ENCODE results near the gene FSCB. TPM values are rescaled to one million over a fixed set of nuclear protein-coding genes. Genes with fewer than 3 reads are reported as not detected.

Gene FSCB
- total and polyA plus RNA-seq, 2 experiments from 2014 or later: 0.07 TPM; not detected in 1

- peaks cover 6% of the 10 kb centered on the region; the same call in 2 of the 3 replicates for H3K9me3 Mint-ChIP-seq
- ATAC-seq: no peak
- no peaks in the 10 kb centered on the region for H3K27me3 Mint-ChIP-seq (ENCODE audit: insufficient read depth, low read depth, poor library complexity)
Observed at GRCh38 chr14:44494137-44494536, 12.9 kb downstream of the FSCB start.

More at GRCh38 chr14:44494137-44494536, 12.9 kb downstream of the FSCB start:
- H2AFZ ChIP-seq: no peak overlapping the region
- no peaks in the 10 kb centered on the region for H4K20me1 ChIP-seq (replicated peaks; ENCODE audit: insufficient read depth)
- H3F3A ChIP-seq (replicated peaks; ENCODE audit: low read depth): no peaks in the 10 kb centered on the region
- Mint-ChIP-seq H3K27ac (no peak overlapping the region), H3K4me3 (no peak overlapping the region), H3K4me1 (no peaks in the 10 kb centered on the region), H3K36me3 (ENCODE audit: low read depth) (no peaks in the 10 kb centered on the region)
- no peak overlapping the region for H3K4me3 ChIP-seq
- no peaks in the 10 kb centered on the region for H3K9me2 ChIP-seq (ENCODE audit: insufficient read depth)
- H3K79me2 ChIP-seq (replicated peaks; ENCODE audit: insufficient read depth): no peaks in the 10 kb centered on the region
- no peak overlapping the region for H3K4me2 ChIP-seq
- H3K4me1 ChIP-seq (ENCODE audit: insufficient read depth): no peaks in the 10 kb centered on the region
- TF ChIP-seq CTCF (conservative IDR thresholded peaks at IDR 0.05; ENCODE audit: low read depth in 2 of 2): no peak
- no peak for TF ChIP-seq EZH2 (IDR thresholded peaks at IDR 0.05; ENCODE audit: low read depth, unreplicated experiment)
- TF ChIP-seq, protein P1, sequence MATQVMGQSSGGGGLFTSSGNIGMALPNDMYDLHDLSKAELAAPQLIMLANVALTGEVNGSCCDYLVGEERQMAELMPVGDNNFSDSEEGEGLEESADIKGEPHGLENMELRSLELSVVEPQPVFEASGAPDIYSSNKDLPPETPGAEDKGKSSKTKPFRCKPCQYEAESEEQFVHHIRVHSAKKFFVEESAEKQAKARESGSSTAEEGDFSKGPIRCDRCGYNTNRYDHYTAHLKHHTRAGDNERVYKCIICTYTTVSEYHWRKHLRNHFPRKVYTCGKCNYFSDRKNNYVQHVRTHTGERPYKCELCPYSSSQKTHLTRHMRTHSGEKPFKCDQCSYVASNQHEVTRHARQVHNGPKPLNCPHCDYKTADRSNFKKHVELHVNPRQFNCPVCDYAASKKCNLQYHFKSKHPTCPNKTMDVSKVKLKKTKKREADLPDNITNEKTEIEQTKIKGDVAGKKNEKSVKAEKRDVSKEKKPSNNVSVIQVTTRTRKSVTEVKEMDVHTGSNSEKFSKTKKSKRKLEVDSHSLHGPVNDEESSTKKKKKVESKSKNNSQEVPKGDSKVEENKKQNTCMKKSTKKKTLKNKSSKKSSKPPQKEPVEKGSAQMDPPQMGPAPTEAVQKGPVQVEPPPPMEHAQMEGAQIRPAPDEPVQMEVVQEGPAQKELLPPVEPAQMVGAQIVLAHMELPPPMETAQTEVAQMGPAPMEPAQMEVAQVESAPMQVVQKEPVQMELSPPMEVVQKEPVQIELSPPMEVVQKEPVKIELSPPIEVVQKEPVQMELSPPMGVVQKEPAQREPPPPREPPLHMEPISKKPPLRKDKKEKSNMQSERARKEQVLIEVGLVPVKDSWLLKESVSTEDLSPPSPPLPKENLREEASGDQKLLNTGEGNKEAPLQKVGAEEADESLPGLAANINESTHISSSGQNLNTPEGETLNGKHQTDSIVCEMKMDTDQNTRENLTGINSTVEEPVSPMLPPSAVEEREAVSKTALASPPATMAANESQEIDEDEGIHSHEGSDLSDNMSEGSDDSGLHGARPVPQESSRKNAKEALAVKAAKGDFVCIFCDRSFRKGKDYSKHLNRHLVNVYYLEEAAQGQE (IDR thresholded peaks at IDR 0.05; ENCODE audit: unreplicated experiment): no peak
- no peak for TF ChIP-seq ZNF331 (CRISPR knock-in tag; IDR thresholded peaks at IDR 0.05; ENCODE audit: low read depth)
- TF ChIP-seq POLR2AphosphoS5 (IDR thresholded peaks at IDR 0.05; ENCODE audit: low read depth): no peak
- TF ChIP-seq, protein P2, sequence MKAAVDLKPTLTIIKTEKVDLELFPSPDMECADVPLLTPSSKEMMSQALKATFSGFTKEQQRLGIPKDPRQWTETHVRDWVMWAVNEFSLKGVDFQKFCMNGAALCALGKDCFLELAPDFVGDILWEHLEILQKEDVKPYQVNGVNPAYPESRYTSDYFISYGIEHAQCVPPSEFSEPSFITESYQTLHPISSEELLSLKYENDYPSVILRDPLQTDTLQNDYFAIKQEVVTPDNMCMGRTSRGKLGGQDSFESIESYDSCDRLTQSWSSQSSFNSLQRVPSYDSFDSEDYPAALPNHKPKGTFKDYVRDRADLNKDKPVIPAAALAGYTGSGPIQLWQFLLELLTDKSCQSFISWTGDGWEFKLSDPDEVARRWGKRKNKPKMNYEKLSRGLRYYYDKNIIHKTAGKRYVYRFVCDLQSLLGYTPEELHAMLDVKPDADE (IDR thresholded peaks at IDR 0.05): no peak
- no peak for TF ChIP-seq ZNF462 (CRISPR knock-in tag; IDR thresholded peaks at IDR 0.05)
- no peak for TF ChIP-seq ZNF114 (CRISPR knock-in tag; IDR thresholded peaks at IDR 0.05)
- TF ChIP-seq NANOG (IDR thresholded peaks at IDR 0.05; ENCODE audit: borderline replicate concordance): no peak
- TF ChIP-seq STAT1 (IDR thresholded peaks at IDR 0.05; ENCODE audit: unreplicated experiment): no peak
- TF ChIP-seq CREB1 (CRISPR knock-in tag; IDR thresholded peaks at IDR 0.05; ENCODE audit: low read depth): no peak
- TF ChIP-seq EZH2phosphoT487 (IDR thresholded peaks at IDR 0.05; ENCODE audit: unreplicated experiment): no peak
- TF ChIP-seq JUNB (IDR thresholded peaks at IDR 0.05; ENCODE audit: unreplicated experiment): no peak
- no peak overlapping the region for H3K27ac ChIP-seq (ENCODE audit: low read depth)
- H3K27me3 ChIP-seq (ENCODE audit: insufficient read depth): no peaks in the 10 kb centered on the region
- no peaks in the 10 kb centered on the region; the same call in 1 of the 2 replicates for H3K36me3 ChIP-seq (ENCODE audit: insufficient read depth)
- no peak for DNase-seq (ENCODE audit: low spot score)

Data from GM23338 (cell line).